NB4 (cell line): ENCODE measurements around the gene PRKCE.

Experiments
- MYC ChIP-seq: IDR thresholded peaks from 2 replicates; pipeline ENCODE4 v1.6.1; 2011; ENCODE audit warnings: low read depth, low read length
- TF ChIP-seq, protein P1 (sequence below): IDR thresholded peaks from one replicate; pipeline ENCODE4 v1.5.1; 2012; ENCODE audit warnings: low read depth, low read length
- TF ChIP-seq, protein P2 (sequence below): IDR thresholded peaks from 2 replicates; pipeline ENCODE4 v1.6.1; 2011; ENCODE audit warnings: low read depth, low read length

DNA sequence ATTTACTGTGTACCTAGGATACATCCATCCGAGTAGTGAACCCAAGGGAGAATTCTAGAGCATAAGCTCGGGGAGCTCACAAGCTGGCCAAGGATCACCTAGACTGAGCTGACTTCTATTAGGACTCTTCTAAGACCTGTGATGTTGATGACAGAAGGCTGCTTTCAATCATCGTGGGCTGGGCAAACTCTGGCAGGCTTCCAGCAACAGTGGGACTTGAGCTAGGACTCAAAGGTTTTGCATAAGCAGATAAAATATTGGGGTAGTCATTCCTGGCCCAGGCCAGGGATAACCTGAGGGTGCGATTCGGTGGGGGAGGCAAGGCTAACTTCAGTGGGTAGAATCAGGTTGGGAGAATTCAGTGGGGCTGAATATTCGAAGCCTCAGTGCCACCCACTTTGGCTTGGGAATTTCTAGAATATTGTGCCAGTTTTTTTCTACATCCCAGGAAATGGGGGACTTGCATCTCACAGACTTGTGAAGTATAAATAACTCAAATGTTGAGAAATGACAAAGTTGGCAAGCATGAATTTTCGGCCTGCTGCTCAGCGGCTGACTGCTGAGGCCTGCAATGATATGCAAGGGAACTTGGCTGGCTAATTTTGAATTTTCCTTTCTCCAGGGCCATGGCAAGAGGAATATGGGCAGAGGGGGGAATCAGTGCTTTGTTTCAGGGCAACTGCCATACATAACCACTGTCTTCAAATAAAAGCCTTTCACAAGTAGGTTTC is 274.3 kb downstream of the PRKCE start:
- TF ChIP-seq, protein P1, sequence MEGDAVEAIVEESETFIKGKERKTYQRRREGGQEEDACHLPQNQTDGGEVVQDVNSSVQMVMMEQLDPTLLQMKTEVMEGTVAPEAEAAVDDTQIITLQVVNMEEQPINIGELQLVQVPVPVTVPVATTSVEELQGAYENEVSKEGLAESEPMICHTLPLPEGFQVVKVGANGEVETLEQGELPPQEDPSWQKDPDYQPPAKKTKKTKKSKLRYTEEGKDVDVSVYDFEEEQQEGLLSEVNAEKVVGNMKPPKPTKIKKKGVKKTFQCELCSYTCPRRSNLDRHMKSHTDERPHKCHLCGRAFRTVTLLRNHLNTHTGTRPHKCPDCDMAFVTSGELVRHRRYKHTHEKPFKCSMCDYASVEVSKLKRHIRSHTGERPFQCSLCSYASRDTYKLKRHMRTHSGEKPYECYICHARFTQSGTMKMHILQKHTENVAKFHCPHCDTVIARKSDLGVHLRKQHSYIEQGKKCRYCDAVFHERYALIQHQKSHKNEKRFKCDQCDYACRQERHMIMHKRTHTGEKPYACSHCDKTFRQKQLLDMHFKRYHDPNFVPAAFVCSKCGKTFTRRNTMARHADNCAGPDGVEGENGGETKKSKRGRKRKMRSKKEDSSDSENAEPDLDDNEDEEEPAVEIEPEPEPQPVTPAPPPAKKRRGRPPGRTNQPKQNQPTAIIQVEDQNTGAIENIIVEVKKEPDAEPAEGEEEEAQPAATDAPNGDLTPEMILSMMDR: no peak
- TF ChIP-seq, protein P2, sequence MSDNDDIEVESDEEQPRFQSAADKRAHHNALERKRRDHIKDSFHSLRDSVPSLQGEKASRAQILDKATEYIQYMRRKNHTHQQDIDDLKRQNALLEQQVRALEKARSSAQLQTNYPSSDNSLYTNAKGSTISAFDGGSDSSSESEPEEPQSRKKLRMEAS: no peak
- TF ChIP-seq MYC: no peak
